GM12878 (cell line): ENCODE data around the gene ITPR3.

Experiments
- EP300 ChIP-seq, 2 experiments: fragments of 150-350 bp in 1 of 2; IDR thresholded peaks; 2 replicates each; pipeline ENCODE4 v1.6.1; 2011 to 2012; ENCODE audit warnings: low read depth in 2 of 2, low read length in 2 of 2, borderline replicate concordance in 1 of 2, improper control_type of control experiment in 1 of 2, inconsistent platforms in 1 of 2; ENCODE audit not compliant: control insufficient read depth in 1 of 2
- NRF1 ChIP-seq: conservative IDR thresholded peaks from 2 replicates; pipeline ENCODE4 v1.6.1; 2011; ENCODE audit warnings: mild to moderate bottlenecking, low read depth, low read length, improper control_type of control experiment

- no peak for TF ChIP-seq NRF1
- TF ChIP-seq EP300 (IDR thresholded peaks at IDR 0.05; ENCODE audit: borderline replicate concordance in 1 of 2, control insufficient read depth in 1 of 2, low read depth in 2 of 2, low read length in 2 of 2): no peak
Observed at GRCh38 chr6:33700391-33701050, 79.4 kb downstream of the ITPR3 start.
